NCI-H1417 treated with DMSO at 0.1 percent for 48 hours (cell line): ENCODE results near the gene RCOR2.
"Not testable (repeated sequence)": the region's sequence is repeated elsewhere in the genome, so short reads cannot be mapped to it uniquely, and the experiment has no call there.

ENCODE experiments used
- DNase-seq: peaks from one replicate; lab custom pipeline; 2025; lab: John Stamatoyannopoulos, UW

The RCOR2 gene

GRCh38 chr11:63916837-63917691 lies at the start of gene RCOR2:
RCOR2 (minus strand) TSS chr11:63917164; CDS start chr11:63916456, 708 bp downstream.
- DNase-seq, result peak; percentile 56

- DNase-seq, result no peak
These were observed 49.5 kb upstream of the RCOR2 start for GRCh38 chr11:63966444-63966843.

GRCh38 chr11:63963895-63964294 lies 46.9 kb upstream of the RCOR2 start:
- not testable (repeated sequence) for DNase-seq

- DNase-seq, result peak; percentile 34
These were observed 44.8 kb upstream of the RCOR2 start for GRCh38 chr11:63961608-63962412.

- no peak for DNase-seq
These were observed 41.0 kb upstream of the RCOR2 start for GRCh38 chr11:63958008-63958407.

GRCh38 chr11:63952570-63952969 lies 35.6 kb upstream of the RCOR2 start:
- DNase-seq, result no peak

- no peak for DNase-seq
These were observed 35.0 kb upstream of the RCOR2 start for GRCh38 chr11:63951779-63952536.

GRCh38 chr11:63945477-63946163 lies 28.7 kb upstream of the RCOR2 start:
- peak; percentile 60 for DNase-seq

GRCh38 chr11:63944987-63945386 lies 28.0 kb upstream of the RCOR2 start:
- no peak for DNase-seq

- DNase-seq, result no peak
These were observed 25.8 kb upstream of the RCOR2 start for GRCh38 chr11:63942803-63943202.

- DNase-seq, result no peak
These were observed 24.9 kb upstream of the RCOR2 start for GRCh38 chr11:63941901-63942300.

GRCh38 chr11:63940786-63941185 lies 23.8 kb upstream of the RCOR2 start:
- no peak for DNase-seq

- no peak for DNase-seq
These were observed 22.5 kb upstream of the RCOR2 start for GRCh38 chr11:63939397-63939891.

- DNase-seq, result peak; percentile 97
These were observed 21.8 kb upstream of the RCOR2 start, which contains the start of gene NAA40 for GRCh38 chr11:63938479-63939396. NAA40 (plus strand) TSS chr11:63939002; CDS start chr11:63939097, 95 bp downstream.

GRCh38 chr11:63937713-63938478 lies 20.9 kb upstream of the RCOR2 start:
- DNase-seq, result no peak

GRCh38 chr11:63933459-63933858 lies 16.5 kb upstream of the RCOR2 start:
- no peak for DNase-seq

GRCh38 chr11:63931876-63932275 lies 14.9 kb upstream of the RCOR2 start:
- no peak for DNase-seq

GRCh38 chr11:63931045-63931444 lies 14.1 kb upstream of the RCOR2 start:
- DNase-seq, result no peak

- DNase-seq, result no peak
These were observed 12.7 kb upstream of the RCOR2 start for GRCh38 chr11:63929616-63930015.
